K562 (cell line): ENCODE data around the gene YBX1.

Experiments used
- BRD4 ChIP-seq: fragments of 200-600 bp; sonication (generic); IDR thresholded peaks from 2 replicates; pipeline ENCODE4 v1.6.1; 2017; ENCODE audit warnings: inconsistent platforms
- CHD4 ChIP-seq: fragments of 200-600 bp; sonication (generic); IDR thresholded peaks from 3 replicates; pipeline ENCODE4 v1.6.1; 2012; ENCODE audit warnings: low read depth, mild to moderate bottlenecking, mixed read lengths, low read length, inconsistent platforms; ENCODE audit not compliant: insufficient read depth, insufficient replicate concordance, poor library complexity, severe bottlenecking
- CTCF ChIP-seq, 3 experiments: IDR thresholded peaks in 2 of 3; conservative IDR thresholded peaks in 1 of 3; 2 replicates each; pipeline ENCODE4 v1.5.1; 2011 to 2012; ENCODE audit warnings: low read length in 3 of 3, mild to moderate bottlenecking in 3 of 3, control low read depth in 2 of 3, improper control_type of control experiment in 1 of 3, inconsistent platforms in 1 of 3, low read depth in 1 of 3, mixed read lengths in 1 of 3, moderate library complexity in 1 of 3; ENCODE audit not compliant: insufficient read depth in 2 of 3
- EWSR1 ChIP-seq: fragments of 450-650 bp; IDR thresholded peaks from 2 replicates; pipeline ENCODE4 v1.6.1; 2018; ENCODE audit warnings: borderline replicate concordance, mild to moderate bottlenecking, low read depth, moderate library complexity; ENCODE audit not compliant: partially characterized antibody
- MEF2A ChIP-seq: IDR thresholded peaks from 2 replicates; pipeline ENCODE4 v1.6.1; 2011; ENCODE audit warnings: low read depth, mild to moderate bottlenecking, low read length, moderate library complexity; ENCODE audit not compliant: control insufficient read depth
- NCOR1 ChIP-seq: fragments of 450-650 bp; IDR thresholded peaks from 2 replicates; pipeline ENCODE4 v1.6.1; 2016; ENCODE audit warnings: mild to moderate bottlenecking, moderate library complexity
- NRF1 ChIP-seq, 2 experiments: fragments of 450-650 bp; IDR thresholded peaks in 1 of 2; conservative IDR thresholded peaks in 1 of 2; 2 replicates each; pipeline ENCODE4 v1.6.1; 2014; ENCODE audit warnings: mild to moderate bottlenecking in 2 of 2
- POLR2AphosphoS5 ChIP-seq: IDR thresholded peaks from 2 replicates; pipeline ENCODE4 v1.6.1; 2011; ENCODE audit warnings: mild to moderate bottlenecking, low read depth, low read length, moderate library complexity; ENCODE audit not compliant: control insufficient read depth, insufficient read depth
- RFX5 ChIP-seq: IDR thresholded peaks from 2 replicates; pipeline ENCODE4 v1.6.1; 2011; ENCODE audit warnings: low read depth, mild to moderate bottlenecking, improper control_type of control experiment, low read length
- TCF3 ChIP-seq: sonication (generic); formaldehyde crosslinking; IDR thresholded peaks from 2 replicates; pipeline ENCODE4 v1.4.0; 2020; ENCODE audit warnings: mild to moderate bottlenecking, missing genetic modification reagents
- ZFP30 ChIP-seq: fragments of 250-450 bp; sonication (Bioruptor Pico); IDR thresholded peaks from 2 replicates; pipeline ENCODE4 v1.8.0; 2022; ENCODE audit warnings: moderate library complexity, mild to moderate bottlenecking, inconsistent platforms, borderline replicate concordance

- TF ChIP-seq CTCF (IDR thresholded peaks at IDR 0.05 in 2 of 3, conservative IDR thresholded peaks at IDR 0.05 in 1 of 3; ENCODE audit: insufficient read depth in 2 of 3, low read depth in 1 of 3, low read length in 3 of 3), result no peak
- no peak for TF ChIP-seq EWSR1
- TF ChIP-seq MEF2A, result 0 out of 2 replicates have a peak, but pooled peaks have one; percentile 41
- TF ChIP-seq CHD4, result no peak
- TF ChIP-seq BRD4, result no peak
- no peak for TF ChIP-seq ZFP30 (CRISPR knock-in tag)
- TF ChIP-seq TCF3 (CRISPR knock-in tag), result no peak
- peak; percentile 68 for TF ChIP-seq NCOR1
- peak; percentile 83 to 86 for TF ChIP-seq NRF1 (conservative IDR thresholded peaks at IDR 0.05 in 1 of 2, IDR thresholded peaks at IDR 0.05 in 1 of 2)
- no peak for TF ChIP-seq RFX5
- no peak; the same call in none of the 2 replicates for TF ChIP-seq POLR2AphosphoS5
Measured at GRCh38 chr1:42682739-42683531, 717 bp downstream of the YBX1 start.
